ENCODE results near the gene SREBF1.
"Not testable (repeated sequence)": the region's sequence is repeated elsewhere in the genome, so short reads cannot be mapped to it uniquely, and the experiment has no call there.

The SREBF1 gene

DNA sequence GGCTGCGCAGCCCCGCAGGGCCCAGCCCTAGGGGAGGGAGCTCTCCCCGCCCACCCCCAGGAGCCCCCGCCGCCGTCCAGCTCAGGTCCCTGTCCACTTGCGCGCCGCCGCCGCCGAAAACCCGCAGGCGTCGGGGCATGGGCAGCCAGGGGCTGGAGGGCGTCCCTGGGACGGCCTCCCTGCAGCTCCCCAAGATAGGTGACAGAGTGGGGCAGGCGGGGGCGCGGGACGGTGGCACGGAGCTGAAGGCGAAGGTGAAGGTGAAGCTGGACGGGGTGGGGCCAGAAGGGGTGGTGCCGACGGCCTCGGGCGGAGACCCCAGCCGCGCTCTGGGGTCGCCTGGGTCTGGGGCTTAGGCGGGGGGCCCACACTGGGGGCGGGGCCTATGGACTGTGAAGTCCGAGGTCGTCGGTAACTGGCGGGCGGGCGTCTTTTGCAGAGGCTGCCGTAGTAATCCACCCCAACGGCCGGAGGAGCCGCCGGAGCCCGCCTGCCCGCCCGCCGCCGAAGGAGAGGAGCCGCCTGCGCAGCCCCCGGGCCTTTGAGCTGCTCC, 27.2 kb downstream of the SREBF1 start:
- no peak for DNase-seq

DNA sequence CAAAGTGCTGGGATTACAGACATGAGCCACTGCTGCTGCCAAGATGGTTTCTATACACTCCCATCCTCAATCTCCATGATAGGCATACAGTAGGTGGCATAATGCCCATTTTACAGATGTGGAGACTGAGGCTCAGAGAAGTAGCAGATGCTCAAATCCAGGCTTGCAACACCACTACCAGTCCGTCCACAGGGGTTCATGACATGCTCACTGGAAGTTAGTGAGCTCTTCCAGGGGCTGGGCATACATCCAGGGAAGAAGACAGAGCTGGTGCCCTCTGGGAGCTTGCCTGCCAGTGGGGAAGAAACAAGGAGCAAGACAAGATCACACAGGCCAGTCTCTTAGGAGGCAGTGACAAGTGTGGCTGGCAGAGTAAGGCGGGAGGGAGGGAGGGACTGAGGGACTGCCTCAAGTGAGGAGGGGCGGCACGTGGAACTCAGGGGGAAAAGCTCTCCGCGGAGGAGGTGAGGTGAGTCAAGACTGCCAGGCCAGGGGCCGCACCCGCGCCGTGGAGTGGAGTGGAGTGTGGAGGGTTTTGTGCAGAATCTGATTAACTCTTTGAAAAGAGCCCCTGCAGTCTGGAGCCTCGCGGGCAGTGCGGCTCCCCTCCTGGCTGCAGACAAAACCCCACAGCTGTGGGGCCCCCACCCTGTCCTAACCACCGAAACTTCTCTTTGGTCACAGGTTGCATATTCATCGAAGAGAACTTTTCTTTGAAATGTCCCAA, 27.9 kb downstream of the SREBF1 start:
- no peak for DNase-seq

DNA sequence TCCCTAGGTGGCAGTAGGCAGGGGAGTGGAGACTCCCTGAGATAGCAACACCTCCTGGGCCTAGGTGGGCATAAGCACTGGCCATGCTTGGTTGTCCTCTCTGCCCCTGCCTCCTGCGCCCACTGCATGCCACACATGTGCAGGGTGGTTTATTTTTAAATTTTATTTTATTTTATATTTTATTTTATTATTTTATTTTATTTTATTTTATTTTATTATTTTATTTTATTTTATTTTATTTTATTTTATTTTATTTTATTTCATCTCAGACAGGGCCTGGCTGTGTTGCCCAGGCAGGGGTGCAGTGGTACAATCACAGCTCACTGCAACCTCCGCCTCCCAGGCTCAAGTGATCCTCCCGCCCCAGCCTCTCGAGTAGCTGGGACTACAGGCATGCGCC, 28.6 kb downstream of the SREBF1 start:
- DNase-seq = not testable (repeated sequence)

DNA sequence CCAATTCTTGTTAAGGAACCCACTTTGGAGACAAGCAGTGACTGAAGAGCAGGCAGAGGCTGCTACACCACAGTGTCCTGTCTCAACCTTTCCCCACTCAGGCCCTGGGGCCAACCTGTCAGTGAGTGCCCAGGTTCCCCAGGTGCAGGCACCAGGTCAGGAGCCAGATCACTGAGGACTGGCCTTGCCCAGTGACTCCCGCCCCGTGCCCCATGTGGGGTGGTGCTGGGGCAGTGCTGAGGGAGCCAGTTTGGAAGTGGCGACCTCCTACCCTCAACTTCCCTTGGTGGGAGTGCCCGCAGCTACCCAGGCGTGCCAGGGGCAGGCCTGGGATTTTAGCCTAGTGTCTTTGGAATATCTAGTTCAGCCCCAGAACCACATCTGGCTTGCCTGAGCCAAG, 29.3 kb downstream of the SREBF1 start:
- no peak for DNase-seq

DNA sequence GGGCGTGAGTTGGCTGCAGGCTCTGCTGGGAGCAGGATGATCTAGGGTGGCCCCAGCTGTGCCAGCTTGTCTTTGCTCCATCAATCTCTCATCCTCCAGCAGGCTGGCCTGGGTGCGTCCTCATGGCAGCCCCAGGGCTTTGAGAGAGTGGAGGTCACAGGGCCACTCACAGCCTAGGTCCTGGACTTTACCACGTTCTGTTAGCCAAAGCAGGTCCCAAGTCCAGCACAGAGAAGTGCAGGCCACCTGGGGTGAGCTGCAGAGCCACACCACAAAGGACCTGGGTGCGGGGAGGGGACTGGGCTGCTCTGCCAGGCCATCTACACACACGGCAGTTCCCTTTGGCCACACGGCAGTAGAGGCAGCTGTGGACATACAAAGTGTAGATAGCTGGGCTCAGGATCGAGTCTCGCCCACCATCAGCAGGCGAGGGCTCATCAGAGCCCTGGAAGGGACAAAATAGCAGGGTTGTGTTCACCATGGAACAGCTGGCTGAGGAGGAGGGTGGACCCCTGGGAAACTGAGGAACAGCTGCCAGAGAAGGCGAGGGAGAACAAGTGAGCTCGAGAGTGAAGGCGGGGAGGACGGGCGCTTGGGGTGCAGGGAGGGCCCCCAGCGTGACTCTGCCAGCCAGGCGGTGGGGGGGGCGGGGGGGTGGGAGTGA, 30.0 kb downstream of the SREBF1 start:
- no peak for DNase-seq

DNA sequence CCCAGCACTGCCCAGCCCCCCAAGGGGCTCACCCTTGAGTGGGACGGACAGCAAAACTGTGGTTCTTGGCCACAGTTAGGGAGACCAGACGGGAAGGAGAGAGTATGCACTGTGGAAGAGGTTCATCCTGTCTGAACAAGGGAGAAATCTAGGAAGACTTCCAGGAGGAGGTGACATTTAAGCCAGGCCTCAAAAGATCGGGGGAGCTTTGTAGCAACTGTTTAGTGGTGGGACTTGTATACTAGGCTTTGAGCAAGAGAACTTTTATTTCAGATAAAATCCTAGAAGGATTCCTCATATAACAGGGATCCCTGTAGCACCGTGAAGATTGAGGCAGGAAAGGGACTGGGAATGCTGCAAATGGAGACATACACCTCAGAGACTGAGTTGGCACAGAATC, 30.8 kb downstream of the SREBF1 start:
- DNase-seq = no peak

DNA sequence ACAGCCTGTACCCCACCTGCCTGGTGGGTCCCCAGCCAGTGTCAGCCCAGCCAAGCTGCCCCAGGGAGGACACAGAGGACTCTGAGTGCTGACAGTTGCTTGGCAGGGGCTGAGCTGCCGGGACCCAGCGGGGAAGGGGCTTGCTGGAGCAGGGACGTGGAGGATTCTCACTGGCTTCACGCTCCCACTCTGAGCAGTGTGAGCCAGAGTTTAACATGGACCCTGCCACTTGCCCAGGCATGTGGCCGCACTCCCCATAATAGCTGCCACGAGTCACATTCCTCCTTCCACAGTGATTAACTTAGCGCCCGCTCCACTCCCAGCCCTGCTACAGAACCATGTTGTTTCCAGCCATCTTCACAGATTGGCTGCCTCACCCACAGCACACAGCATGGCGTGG, 31.2 kb downstream of the SREBF1 start:
- DNase-seq = no peak

DNA sequence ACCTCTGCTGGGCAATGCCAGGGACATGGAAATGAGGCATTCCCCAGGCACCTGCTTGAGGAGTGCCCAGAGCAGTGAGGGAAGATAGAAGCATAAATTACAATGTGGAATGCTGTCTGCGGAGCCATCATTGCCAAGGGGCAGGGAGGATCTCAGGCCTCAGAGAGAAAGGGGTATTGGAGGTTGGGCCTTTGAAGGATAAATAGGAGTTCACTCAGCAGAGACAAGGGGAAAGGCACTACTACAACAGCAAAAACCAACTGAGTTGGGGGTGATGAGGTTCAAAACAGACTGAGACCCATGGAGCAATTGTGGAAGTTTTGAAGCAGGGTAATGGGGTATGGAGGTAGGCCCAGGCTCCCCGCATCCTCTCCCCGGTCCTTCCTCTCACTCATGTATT, 32.8 kb downstream of the SREBF1 start:
- DNase-seq = no peak

DNA sequence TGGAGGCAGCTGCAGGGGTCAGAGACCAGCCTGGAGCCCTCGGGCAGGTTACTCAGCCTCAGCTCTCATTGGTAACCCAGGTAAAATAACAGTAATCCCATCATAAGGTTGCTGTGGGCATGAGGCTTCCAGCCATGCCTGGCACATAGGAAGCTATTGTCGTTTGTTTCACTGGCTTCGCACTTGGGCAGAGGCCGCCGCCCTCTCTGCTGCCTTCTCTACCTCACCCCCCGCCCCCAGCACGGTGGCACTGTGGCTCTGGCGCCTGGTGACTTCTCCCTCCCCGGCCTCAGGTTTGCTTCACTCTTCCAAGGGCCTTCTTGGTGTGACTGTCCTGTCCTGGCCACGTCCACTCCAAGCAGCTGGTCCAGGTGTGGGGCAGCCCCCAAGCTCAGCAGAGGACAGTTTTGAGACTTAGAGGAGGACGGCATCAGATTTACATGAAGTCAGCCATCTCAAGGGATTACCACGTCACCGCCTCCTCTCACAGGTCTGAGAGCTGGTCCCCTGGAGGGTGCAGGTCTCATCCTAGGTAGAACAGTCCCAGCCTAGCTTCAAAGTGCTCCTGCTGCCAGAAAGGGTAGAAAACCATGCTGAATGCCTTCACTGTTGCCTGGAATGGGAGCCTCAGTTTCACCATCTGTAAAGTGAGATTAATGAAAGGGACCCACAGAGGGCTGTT, 34.8 kb downstream of the SREBF1 start:
- DNase-seq = no peak

DNA sequence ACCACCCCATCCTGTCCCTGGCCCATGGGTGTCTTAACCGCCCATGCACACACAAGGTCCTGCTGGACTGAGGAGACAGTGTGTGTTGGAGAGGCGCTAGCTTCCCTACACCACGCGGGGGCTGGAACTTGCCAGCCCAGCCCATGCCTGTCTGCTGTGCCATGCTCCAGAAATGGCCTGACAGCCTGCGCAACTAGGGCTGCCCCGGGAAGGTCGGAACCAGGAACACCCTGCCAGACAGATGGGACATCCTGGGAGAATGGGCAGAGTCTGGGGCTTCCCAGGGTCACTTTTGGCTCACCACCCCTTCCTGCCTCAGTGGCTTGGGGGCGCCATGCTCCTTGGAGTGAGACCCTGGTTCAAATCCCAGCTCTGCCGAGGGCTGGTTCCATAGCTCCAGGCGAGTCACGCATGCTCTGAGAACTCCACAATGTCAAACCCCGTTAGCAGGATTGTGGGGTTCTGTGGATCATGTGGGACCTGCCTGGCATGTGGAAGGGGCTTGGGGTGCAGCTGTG, 36.2 kb downstream of the SREBF1 start:
- DNase-seq = no peak

DNA sequence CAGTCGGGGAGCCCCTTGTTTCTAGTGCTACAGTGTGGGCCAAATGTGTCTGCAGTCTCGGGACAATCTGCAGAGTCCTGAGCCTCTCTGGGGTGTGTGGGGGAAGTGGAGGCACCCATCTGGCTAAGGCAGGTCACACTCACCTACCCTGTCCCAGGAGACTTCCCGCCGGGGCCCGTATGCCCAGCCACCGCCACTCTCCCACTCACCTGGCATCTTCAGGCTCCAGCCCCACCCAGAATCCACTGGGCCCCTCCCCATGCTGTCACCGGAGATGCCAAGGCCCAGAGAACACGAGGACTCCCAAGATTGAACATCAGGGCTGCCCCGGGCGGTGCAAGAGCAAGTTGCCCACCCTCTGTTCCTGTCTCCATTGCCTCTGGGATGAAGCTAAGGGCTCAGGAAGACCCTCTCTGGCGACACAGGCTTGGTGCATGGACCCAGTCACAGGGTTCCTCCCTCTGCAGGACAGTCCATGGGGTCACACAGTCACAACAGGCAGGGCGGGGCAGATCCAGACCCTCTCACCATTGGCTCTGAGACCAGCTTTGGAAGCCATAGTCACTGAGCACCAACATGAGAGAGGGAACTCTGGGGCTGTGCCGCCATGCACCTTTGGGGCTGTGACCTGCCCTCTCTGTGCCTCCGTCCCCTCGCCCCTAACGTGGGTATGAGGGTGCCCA, 38.1 kb downstream of the SREBF1 start:
- no peak for DNase-seq

DNA sequence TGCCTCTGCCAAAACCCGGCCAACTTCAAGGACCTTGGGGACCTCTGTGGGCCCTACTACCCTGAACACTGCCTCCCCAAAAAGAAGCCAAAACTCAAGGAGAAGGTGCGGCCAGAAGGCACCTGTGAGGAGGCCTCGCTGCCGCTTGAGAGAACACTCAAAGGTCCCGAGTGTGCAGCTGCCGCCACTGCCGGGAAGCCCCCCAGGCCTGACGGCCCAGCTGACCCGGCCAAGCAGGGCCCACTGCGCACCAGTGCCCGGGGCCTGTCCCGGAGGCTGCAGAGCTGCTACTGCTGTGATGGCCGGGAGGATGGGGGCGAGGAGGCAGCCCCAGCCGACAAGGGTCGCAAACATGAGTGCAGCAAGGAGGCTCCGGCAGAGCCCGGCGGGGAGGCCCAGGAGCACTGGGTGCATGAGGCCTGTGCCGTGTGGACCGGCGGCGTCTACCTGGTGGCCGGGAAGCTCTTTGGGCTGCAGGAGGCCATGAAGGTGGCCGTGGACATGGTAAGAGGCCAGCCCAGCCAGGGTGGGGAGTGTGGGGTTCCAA, 38.7 kb downstream of the SREBF1 start:
- DNase-seq = no peak

DNA sequence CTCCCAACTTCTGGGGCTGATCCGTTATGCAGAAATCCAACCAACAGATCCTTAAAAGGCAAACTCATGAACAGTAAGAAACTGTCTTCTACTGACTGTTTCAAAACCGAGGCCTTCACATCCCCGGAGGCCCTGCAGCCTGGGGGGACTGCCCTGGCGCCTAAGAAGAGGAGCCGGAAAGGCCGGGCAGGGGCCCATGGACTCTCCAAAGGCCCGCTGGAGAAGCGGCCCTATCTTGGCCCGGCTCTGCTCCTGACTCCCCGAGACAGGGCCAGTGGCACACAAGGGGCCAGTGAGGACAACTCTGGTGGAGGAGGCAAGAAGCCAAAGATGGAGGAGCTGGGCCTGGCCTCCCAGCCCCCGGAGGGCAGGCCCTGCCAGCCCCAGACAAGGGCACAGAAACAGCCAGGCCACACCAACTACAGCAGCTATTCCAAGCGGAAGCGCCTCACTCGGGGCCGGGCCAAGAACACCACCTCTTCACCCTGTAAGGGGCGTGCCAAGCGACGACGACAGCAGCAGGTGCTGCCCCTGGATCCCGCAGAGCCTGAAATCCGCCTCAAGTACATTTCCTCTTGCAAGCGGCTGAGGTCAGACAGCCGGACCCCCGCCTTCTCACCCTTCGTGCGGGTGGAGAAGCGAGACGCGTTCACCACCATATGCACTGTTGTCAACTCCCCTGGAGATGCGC, 39.5 kb downstream of the SREBF1 start:
- no peak for DNase-seq

DNA sequence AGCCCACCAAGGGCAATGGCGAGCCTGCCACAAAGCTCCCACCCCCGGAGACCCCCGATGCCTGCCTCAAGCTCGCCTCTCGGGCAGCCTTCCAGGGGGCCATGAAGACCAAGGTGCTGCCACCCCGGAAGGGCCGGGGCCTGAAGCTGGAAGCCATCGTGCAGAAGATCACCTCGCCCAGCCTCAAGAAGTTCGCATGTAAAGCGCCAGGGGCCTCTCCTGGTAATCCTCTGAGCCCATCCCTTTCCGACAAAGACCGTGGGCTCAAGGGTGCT, 40.1 kb downstream of the SREBF1 start:
- no peak for DNase-seq

DNA sequence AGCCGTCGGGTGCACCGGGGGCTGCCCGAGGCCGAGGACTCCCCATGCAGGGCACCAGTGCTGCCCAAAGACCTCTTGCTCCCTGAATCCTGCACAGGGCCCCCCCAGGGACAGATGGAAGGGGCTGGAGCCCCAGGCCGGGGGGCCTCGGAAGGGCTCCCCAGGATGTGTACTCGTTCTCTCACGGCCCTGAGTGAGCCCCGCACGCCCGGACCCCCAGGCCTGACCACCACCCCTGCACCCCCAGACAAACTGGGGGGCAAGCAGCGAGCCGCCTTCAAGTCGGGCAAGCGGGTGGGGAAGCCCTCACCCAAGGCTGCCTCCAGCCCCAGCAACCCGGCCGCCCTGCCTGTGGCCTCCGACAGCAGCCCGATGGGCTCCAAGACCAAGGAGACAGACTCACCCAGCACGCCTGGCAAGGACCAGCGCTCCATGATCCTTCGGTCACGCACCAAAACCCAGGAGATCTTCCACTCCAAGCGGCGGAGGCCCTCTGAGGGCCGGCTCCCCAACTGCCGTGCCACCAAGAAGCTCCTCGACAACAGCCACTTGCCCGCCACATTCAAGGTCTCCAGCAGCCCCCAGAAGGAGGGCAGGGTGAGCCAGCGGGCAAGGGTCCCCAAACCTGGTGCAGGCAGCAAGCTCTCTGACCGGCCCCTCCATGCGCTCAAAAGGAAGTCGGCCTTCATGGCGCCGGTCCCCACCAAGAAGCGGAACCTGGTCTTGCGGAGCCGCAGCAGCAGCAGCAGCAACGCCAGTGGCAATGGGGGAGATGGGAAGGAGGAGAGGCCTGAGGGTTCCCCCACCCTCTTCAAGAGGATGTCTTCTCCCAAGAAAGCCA, 40.6 kb downstream of the SREBF1 start:
- no peak for DNase-seq

DNA sequence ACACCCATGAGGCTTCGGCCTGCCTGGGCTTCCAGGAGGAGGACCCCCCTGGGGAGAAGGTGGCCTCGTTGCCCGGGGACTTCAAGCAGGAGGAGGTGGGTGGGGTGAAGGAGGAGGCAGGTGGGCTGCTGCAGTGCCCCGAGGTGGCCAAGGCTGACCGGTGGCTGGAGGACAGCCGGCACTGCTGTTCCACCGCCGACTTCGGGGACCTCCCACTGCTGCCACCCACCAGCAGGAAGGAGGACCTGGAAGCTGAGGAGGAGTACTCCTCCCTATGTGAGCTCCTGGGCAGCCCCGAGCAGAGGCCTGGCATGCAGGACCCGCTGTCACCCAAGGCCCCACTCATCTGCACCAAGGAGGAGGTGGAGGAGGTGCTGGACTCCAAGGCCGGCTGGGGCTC, 41.5 kb downstream of the SREBF1 start:
- DNase-seq = no peak

DNA sequence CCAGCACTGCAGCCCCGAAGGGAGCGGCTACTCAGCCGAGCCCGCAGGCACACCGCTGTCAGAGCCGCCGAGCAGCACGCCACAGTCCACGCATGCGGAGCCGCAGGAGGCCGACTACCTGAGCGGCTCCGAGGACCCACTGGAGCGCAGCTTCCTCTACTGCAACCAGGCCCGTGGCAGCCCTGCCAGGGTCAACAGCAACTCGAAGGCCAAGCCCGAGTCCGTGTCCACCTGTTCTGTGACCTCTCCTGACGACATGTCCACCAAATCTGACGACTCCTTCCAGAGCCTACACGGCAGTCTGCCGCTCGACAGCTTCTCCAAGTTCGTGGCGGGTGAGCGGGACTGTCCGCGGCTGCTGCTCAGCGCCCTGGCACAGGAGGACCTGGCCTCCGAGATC, 42.4 kb downstream of the SREBF1 start:
- DNase-seq = no peak

DNA sequence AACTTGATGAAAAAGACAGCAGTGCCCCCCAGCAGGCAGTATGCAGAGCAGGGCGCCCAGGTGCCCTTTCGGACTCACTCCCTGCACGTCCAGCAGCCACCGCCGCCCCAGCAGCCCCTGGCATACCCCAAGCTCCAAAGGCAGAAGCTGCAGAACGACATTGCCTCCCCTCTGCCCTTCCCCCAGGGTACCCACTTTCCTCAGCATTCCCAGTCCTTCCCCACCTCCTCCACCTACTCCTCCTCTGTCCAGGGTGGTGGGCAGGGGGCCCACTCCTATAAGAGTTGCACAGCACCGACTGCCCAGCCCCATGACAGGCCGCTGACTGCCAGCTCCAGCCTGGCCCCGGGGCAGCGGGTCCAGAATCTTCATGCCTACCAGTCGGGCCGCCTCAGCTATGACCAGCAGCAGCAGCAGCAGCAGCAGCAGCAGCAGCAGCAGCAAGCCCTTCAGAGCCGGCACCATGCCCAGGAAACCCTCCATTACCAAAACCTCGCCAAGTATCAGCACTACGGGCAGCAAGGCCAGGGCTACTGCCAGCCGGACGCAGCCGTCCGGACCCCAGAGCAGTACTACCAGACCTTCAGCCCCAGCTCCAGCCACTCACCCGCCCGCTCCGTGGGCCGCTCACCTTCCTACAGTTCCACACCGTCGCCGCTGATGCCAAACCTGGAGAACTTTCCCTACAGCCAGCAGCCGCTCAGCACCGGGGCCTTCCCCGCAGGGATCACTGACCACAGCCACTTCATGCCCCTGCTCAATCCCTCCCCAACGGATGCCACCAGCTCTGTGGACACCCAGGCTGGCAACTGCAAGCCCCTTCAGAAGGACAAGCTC, 43.2 kb downstream of the SREBF1 start:
- no peak for DNase-seq

DNA sequence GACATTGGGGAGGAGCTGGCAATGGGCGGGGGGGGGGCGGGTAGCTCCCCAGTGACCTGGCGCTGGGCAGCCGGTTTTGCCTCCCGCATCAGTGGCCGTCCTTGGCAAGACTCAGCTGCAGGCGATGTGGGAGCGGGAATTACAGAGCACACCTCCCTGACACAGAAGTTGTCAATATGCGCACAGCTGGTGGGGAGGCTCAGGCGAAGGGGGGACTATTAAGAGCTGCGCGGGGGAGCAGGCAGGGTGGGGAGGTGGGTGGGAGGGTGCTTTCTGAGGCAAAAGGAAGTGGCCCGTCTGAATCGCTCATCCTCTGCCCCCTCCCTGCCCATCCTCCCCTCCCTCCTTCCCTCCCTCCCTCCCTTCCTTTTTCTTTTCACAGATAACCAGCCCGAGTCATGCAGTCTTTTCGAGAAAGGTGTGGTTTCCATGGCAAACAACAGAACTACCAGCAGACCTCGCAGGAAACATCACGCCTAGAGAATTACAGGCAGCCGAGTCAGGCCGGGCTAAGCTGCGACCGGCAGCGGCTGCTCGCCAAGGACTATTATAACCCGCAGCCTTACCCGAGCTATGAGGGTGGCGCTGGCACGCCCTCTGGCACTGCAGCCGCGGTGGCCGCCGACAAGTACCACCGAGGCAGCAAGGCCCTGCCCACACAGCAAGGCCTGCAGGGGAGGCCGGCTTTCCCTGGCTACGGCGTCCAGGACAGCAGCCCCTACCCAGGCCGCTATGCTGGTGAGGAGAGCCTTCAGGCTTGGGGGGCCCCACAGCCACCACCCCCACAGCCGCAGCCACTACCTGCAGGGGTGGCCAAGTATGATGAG, 44.0 kb downstream of the SREBF1 start:
- peak; percentile 77 to 81 for DNase-seq

Measured in CD4-positive, alpha-beta T cell treated with Interleukin-1 beta for 1 hour (primary cell).